COLO668 (cell line): Measurements from ENCODE around the gene GAREM2.

Source experiments
- DNase-seq: peaks from one replicate; lab custom pipeline; 2025; ENCODE audit not compliant: unreplicated experiment; lab: John Stamatoyannopoulos, UW

Gene GAREM2

GRCh38 chr2:26185954-26186770, 13.3 kb downstream of the GAREM2 start:
- no peak for DNase-seq

- no peak for DNase-seq
Observed at GRCh38 chr2:26187114-26187513, 14.2 kb downstream of the GAREM2 start.

GRCh38 chr2:26187537-26188104, 14.7 kb downstream of the GAREM2 start:
- DNase-seq: no peak

- DNase-seq: no peak
Observed at GRCh38 chr2:26189123-26189522, 16.2 kb downstream of the GAREM2 start.

DNA sequence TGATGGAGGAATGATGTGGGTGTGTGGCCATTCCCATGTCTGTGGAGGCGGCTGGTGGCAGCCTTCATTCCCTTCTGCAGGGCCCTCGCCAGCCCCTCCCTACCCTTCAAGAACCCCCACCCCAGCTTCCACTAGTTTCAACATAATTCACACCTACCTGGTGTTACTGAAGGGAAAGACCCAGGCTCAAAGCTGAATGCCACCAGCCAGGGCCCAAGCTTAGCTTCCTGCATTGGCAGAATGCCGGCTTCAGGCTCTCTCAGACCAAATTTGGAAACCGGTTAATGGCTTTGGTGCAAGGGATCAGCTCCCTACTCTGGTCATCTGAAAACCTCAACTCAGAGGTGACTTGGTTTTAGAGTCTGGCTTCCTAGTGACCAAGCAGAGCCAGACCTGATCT, 16.9 kb downstream of the GAREM2 start:
- DNase-seq: no peak

DNA sequence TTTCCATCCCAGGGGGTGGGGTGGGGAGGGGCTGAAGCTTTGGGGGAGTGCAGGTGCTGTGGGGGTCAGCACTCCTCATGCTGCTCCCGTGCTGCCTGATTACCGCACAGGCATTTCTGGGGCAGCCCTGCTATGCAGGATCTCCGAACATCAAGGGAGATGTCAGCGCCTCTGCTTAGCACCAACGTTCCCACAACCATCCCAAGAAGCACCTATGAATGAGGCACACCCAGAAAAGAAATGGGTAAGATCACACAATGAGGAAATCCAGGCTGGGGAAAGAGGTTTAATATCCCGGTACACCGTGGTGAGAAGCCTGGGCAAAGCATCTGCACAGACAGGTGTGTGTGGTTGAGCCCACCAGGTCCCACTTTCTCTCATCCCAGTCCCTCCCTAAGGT, 17.5 kb downstream of the GAREM2 start:
- DNase-seq: no peak

- no peak for DNase-seq
Observed at GRCh38 chr2:26191316-26192159, 18.6 kb downstream of the GAREM2 start.

DNA sequence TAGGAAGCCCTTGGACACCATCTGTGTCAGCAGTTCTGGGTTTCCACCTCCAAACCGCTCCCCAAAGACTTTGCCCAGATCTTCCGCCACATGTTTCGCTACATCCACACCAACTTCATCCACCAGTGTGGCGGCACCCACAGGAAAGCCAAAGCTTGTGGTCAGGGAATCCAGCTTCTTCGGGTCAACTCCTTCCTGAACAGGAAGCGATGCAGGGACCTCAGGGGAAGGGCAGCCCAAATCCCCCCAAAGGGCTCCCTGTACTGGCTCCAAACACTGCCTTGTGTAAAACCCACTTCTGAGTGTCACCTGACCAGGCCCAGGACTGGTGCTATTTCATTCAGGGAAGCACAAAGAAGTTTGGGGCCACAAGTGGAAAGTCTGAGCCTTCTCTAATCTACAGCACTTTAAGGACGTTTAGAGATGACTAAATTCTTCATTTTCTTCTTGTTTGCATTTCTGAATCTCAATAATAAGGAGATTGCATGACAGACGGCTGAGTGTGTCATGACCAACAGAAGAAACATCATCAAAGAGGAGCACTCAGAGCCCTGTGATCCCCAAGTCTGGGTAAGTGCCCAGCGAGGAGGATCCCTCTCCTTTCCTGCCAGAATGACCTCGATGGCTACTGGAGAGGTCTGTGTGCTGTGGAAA, 20.8 kb downstream of the GAREM2 start:
- DNase-seq: no peak

DNA sequence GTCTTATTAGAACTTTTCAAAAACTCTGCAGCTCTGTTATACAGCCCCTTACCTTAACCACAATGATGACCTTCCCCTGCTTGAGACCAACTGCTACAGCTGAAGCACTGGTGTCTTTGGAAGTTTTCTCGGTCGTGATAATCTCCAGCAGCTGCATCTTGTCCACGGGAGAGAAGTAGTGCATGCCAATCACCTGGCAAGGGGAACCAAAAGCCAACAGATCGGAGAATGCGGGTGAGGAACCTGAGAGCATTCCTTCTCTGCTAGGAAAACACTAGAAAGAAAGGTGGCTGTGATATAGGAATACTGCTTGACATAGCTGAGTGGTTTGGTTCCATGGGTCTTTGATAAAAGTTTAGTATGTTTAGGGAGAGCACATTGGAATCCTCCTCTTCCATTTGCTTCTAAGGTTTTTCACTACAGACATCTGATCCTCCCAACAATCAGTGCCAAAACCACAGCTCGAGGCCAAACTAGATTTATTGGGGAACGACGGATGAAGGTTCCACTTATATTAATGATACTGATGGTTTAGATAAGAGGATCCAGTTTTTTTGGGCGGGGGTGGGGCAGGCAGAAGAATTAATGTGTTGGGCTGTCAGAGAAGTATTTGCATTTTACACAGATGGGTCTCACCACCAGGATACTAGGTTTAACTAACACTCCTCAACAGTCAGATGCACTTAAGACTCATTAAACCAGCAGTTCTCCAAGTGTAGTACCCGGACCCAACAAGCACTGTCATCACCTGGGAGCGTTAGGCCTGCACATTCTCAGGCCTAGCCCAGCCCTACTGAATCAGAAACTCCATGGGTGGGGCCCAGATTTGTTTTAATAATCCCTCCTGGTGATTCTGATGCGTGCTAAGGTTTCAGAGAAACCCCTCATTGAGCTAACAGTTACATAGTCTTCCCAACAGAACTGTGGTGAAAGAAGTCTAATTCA, 22.4 kb downstream of the GAREM2 start:
- DNase-seq: no peak

DNA sequence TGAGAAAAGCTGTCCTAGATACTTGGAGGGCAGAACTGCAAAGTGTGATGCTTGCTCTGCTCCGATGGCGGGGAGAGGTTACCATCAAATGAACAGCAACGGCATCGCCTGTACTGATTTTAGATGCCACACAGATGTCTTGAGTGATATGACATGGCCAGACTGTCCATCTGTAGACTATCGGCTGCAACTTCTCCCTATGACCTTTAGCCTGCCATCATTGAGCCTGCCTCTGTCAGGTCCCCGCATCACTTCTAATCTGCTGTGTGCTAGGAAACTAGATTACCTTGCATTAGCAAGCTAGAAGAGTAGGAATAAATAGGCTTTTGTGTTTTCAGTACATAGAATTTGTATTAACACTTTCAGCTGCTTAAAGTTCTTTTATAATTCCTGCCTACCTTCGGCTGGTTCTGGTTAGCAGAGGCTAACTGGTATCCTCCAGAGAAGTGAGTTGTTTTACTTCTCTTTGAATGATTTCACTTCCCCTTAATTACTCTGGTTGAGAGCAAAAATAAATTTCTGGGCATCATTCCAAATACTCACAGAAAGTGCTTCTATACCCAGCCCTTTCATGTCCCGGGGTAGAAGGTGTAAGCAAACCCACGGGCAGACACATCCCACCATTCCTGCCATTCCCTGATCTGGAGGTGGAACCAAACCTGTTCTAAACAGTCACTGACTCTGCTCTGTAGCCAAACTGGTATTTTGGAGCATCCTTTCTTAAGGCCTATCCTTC, 24.0 kb downstream of the GAREM2 start:
- DNase-seq: no peak

GRCh38 chr2:26197516-26197915, 24.6 kb downstream of the GAREM2 start:
- no peak for DNase-seq

GRCh38 chr2:26202981-26203490, 30.1 kb downstream of the GAREM2 start:
- DNase-seq: no peak

GRCh38 chr2:26203906-26204305, 31.0 kb downstream of the GAREM2 start:
- DNase-seq: no peak

DNA sequence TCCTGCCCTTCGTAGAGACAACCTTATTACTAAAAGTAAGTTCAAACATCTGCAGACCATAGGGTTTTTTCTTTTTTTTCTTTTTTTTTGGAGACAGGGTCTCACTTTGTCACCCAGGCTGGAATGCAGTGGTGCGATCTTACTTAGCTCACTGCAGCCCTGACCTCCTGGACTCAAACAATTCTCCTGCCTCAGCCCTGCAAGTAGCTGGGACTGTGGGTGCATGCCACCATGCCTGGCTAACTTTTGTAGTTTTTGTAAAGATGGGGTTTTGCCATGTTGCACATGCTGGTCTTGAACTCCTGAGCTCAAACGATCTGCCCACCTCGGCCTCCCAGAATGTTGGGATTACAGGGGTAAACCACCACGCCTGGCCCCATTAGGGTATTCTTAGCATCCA, 39.1 kb downstream of the GAREM2 start:
- DNase-seq: no peak

DNA sequence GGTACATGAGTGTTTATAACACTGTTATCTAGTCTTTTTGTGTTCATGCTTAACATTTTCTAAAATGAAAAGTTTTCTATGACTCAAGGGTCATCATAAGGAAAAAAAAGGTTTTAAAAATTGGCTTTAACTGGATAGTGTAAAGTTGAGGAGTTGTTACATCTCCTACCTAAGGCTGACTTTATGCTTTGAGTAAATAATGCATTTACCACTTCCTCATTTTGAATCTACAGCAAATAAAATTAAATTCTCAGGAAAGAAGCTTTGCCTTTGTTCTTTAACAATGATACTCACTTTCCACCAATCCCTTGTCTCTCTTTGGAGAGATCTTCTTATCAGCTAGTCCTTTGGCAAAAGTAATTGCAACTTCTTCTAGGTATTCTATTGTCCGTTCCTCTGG, 41.9 kb downstream of the GAREM2 start:
- no peak for DNase-seq

- DNase-seq: no peak
Observed at GRCh38 chr2:26215833-26216232, 42.9 kb downstream of the GAREM2 start.

DNA sequence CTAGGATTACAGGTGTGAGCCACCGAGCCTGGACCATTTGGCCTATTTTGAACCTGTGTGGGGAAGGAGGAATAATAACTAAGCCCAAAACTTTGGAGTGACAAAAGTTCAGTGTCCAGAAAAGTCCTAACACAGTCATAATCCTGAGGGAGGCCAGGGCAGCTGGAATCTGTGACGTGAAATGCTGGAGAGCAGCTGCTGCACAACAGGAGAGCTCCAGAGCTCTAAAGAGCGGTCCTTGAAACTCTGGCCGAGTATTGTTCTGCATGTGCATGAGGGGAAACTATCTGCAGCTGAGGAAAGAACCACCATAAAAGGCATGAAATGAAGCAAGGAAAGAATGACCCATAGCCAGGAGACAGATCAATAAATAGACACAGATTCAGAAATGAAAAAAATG, 43.7 kb downstream of the GAREM2 start:
- no peak for DNase-seq

DNA sequence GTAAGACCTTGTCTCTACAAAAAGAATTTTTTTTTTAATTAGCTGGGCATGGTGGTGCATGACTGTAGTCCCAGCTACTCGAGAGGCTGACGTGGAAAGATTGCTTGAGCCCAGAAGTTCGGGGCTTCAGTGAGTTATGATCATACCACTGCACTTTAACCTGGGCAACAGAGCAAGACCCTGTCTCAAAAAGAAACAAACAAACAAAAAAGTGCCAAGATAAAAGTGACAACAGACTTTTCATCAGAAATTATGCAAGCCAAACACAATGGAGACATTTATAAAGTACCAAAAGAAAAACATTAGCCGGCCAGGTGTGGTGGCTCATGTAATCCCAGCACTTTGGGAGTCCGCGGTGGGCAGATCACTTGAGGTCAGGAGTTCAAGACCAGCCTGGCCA, 44.8 kb downstream of the GAREM2 start:
- DNase-seq: no peak

DNA sequence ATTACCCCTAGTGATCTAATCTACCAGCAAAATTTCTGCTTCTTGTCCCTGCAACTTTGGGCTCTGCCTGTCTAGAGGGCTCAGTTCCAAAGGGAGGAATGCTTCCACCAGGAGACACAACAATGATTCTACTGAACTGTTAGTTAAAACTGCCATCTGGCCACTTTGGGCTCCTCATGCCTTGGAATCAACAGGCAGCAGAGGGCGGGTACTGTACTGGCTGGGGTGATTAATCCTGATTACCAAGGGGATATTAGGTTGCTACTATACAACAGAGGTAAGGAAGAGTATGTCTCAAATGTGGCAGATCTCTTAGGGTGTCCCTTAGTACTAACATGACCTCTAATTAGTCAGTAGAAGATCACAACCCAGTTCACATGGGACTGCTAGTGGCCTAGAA, 50.1 kb downstream of the GAREM2 start:
- DNase-seq: no peak
